Measurements from ENCODE around the gene LTO1.

The LTO1 gene

GRCh38 chr11:69674886-69675714, at the start of gene LTO1:
Gene LTO1 (minus strand): TSS chr11:69675353. CDS start chr11:69675239, 114 bp downstream.
- DNase-seq: peak; percentile 95 to 97

GRCh38 chr11:69721745-69722144, 46.6 kb upstream of the LTO1 start:
- DNase-seq: no peak

GRCh38 chr11:69721106-69721505, 46.0 kb upstream of the LTO1 start:
- DNase-seq: no peak

- DNase-seq: no peak
These were observed 43.8 kb upstream of the LTO1 start for GRCh38 chr11:69718912-69719311.

GRCh38 chr11:69718147-69718546, 43.0 kb upstream of the LTO1 start:
- no peak for DNase-seq

GRCh38 chr11:69716891-69717747, 42.0 kb upstream of the LTO1 start:
- DNase-seq: no peak

GRCh38 chr11:69716099-69716498, 40.9 kb upstream of the LTO1 start:
- DNase-seq: no peak

GRCh38 chr11:69715446-69715845, 40.3 kb upstream of the LTO1 start:
- no peak for DNase-seq

GRCh38 chr11:69711822-69712801, 37.0 kb upstream of the LTO1 start:
- no peak for DNase-seq

- DNase-seq: no peak
These were observed 33.7 kb upstream of the LTO1 start for GRCh38 chr11:69708736-69709401.

- no peak for DNase-seq
These were observed 32.0 kb upstream of the LTO1 start for GRCh38 chr11:69707176-69707575.

- DNase-seq: no peak
These were observed 31.0 kb upstream of the LTO1 start for GRCh38 chr11:69705901-69706787.

GRCh38 chr11:69705351-69705811, 30.2 kb upstream of the LTO1 start:
- no peak for DNase-seq

GRCh38 chr11:69704508-69705253, 29.5 kb upstream of the LTO1 start:
- DNase-seq: peak in 1 of 2 donors; percentile 14

- no peak for DNase-seq
These were observed 28.8 kb upstream of the LTO1 start, which contains the start of gene FGF19 for GRCh38 chr11:69703768-69704507. Gene FGF19 (minus strand): TSS chr11:69704022. CDS start chr11:69703876, 146 bp downstream.

GRCh38 chr11:69703453-69703767, 28.3 kb upstream of the LTO1 start:
- no peak for DNase-seq

- DNase-seq: no peak
These were observed 27.8 kb upstream of the LTO1 start for GRCh38 chr11:69702769-69703452.

GRCh38 chr11:69702239-69702691, 27.1 kb upstream of the LTO1 start:
- DNase-seq: no peak
